K562 (cell line): ENCODE measurements around the gene NAGPA. TPM values are rescaled to one million over a fixed set of nuclear protein-coding genes. Genes with fewer than 3 reads are reported as not detected.
A peak's percentile ranks its signal among the peaks of the same experiment; 100 is the strongest.

Experiments used
- CTCFL ChIP-seq: IDR thresholded peaks from 2 replicates; pipeline ENCODE4 v1.6.1; 2011; ENCODE audit warnings: borderline replicate concordance, low read depth, mild to moderate bottlenecking, moderate library complexity, low read length; ENCODE audit not compliant: insufficient read depth, poor library complexity, severe bottlenecking
- CUX1 ChIP-seq: fragments of 200-800 bp; sonication (Bioruptor generic); IDR thresholded peaks from 2 replicates; pipeline ENCODE4 v1.6.1; 2016; ENCODE audit warnings: missing genetic modification characterization, missing compliant biosample characterization
- DIDO1 ChIP-seq: fragments of 450-650 bp; IDR thresholded peaks from 2 replicates; pipeline ENCODE4 v1.6.1; 2016; ENCODE audit warnings: low read depth, missing biosample characterization, missing genetic modification characterization
- ELF1 ChIP-seq: fragments of 200-800 bp; sonication (Bioruptor generic); IDR thresholded peaks from 2 replicates; pipeline ENCODE4 v1.6.1; 2016; ENCODE audit warnings: missing genetic modification characterization, missing compliant biosample characterization
- HOMEZ ChIP-seq: fragments of 250-450 bp; sonication (Bioruptor Pico); IDR thresholded peaks from 2 replicates; pipeline ENCODE4 v1.4.0; 2020; ENCODE audit warnings: mild to moderate bottlenecking, moderate library complexity
- KAT7 ChIP-seq: sonication (generic); formaldehyde crosslinking; IDR thresholded peaks from 2 replicates; pipeline ENCODE4 v1.8.0; 2022; ENCODE audit warnings: missing genetic modification reagents, mild to moderate bottlenecking, borderline replicate concordance
- L3MBTL2 ChIP-seq: fragments of 450-650 bp; IDR thresholded peaks from 2 replicates; pipeline ENCODE4 v1.6.1; 2016; ENCODE audit warnings: mild to moderate bottlenecking, moderate library complexity
- NFRKB ChIP-seq: fragments of 450-650 bp; IDR thresholded peaks from 2 replicates; pipeline ENCODE4 v1.6.1; 2016; ENCODE audit warnings: low read depth
- NONO ChIP-seq, 2 experiments: fragments of 200-400 bp in 1 of 2; fragments of 450-650 bp in 1 of 2; formaldehyde crosslinking in 1 of 2; IDR thresholded peaks; 2 replicates each; pipeline ENCODE4 v1.6.1; 2017; ENCODE audit warnings: low read depth in 2 of 2, mild to moderate bottlenecking in 2 of 2, moderate library complexity in 2 of 2, low read length in 1 of 2
- POLR2B ChIP-seq: fragments of 450-650 bp; IDR thresholded peaks from 2 replicates; pipeline ENCODE4 v1.6.1; 2018; ENCODE audit warnings: low read depth; ENCODE audit not compliant: partially characterized antibody
- POLR2G ChIP-seq: fragments of 200-400 bp; formaldehyde crosslinking; IDR thresholded peaks from 2 replicates; pipeline ENCODE4 v1.6.1; 2017; ENCODE audit warnings: low read depth, mild to moderate bottlenecking, antibody characterized with exemption, low read length, moderate library complexity
- RAD51 ChIP-seq: fragments of 450-650 bp; IDR thresholded peaks from 2 replicates; pipeline ENCODE4 v1.7.1; 2016; ENCODE audit warnings: low read depth, mild to moderate bottlenecking, borderline replicate concordance
- RCOR1 ChIP-seq, 2 experiments: IDR thresholded peaks; 2 replicates each; pipeline ENCODE4 v1.6.1; 2012; ENCODE audit warnings: low read depth in 2 of 2, low read length in 2 of 2, borderline replicate concordance in 1 of 2, improper control_type of control experiment in 1 of 2
- SAFB ChIP-seq: fragments of 200-400 bp; formaldehyde crosslinking; IDR thresholded peaks from 2 replicates; pipeline ENCODE4 v1.6.1; 2017; ENCODE audit warnings: low read depth, low read length, borderline replicate concordance
- SMAD3 ChIP-seq: fragments of 450-650 bp; formaldehyde crosslinking; conservative IDR thresholded peaks from 2 replicates; pipeline ENCODE4 v1.4.0; 2020; ENCODE audit warnings: mild to moderate bottlenecking
- TEAD1 ChIP-seq, 2 experiments: fragments of 450-650 bp in 1 of 2; sonication (generic) in 1 of 2; formaldehyde crosslinking; IDR thresholded peaks; 2 replicates each; pipeline versions ENCODE4 v1.4.0 to v1.8.0; 2020 to 2022; ENCODE audit warnings: mild to moderate bottlenecking in 2 of 2, missing genetic modification reagents in 1 of 2
- polyA plus RNA-seq, 8 experiments: library from polyadenylated mRNA; depleted of rRNA in 4 of 8; stranded (reverse) in 5 of 8; unstranded in 3 of 8; fragments of >200 nt; fragmentation: Nextera tagmentation in 2 of 8; fragmentation: Illumina TruSeq in 1 of 8; extraction: Ambion mirVana in 2 of 8; extraction: Trizol in 1 of 8; gene quantifications; 2 replicates each; pipeline versions ENCODE4 v1.2.1 to v1.2.3, GENCODE V29; 2011 to 2014; ENCODE audit warnings: inconsistent platforms in 1 of 8, missing spikeins in 1 of 8
- total RNA-seq, 7 experiments: library from RNA; depleted of rRNA in 6 of 7; stranded (reverse); fragments of >200 nt in 6 of 7; fragmentation: Illumina TruSeq in 2 of 7; extraction: Trizol in 2 of 7; gene quantifications; 2 replicates each; pipeline versions ENCODE4 v1.2.1 to v1.2.3, GENCODE V29; 2011 to 2021; ENCODE audit warnings: low replicate concordance in 1 of 7

The NAGPA gene
- total and polyA plus RNA-seq, 9 of the 15 experiments (the other 6 are each of a cell fraction or from before 2014, with no cell fraction given) = 0.15 to 12.7 (median 4.6) TPM

GRCh38 chr16:5033256-5034166 lies at the start of gene NAGPA (continued):
- peak; percentile 62 for TF ChIP-seq CTCFL
- TF ChIP-seq TEAD1 (CRISPR knock-in tag; IDR thresholded peaks at IDR 0.05) = peak in 1 of 2 experiments; percentile 58; a peak in 1 of 4 replicates
- TF ChIP-seq L3MBTL2 = peak; percentile 60; the same call in 1 of the 2 replicates
- no peak for TF ChIP-seq HOMEZ (CRISPR knock-in tag)
- 0 out of 2 replicates have a peak, but pooled peaks have one; percentile 47 for TF ChIP-seq SMAD3 (CRISPR knock-in tag)
- TF ChIP-seq DIDO1 (tag) = peak; percentile 95
- peak; percentile 56; the same call in 1 of the 2 replicates for TF ChIP-seq KAT7 (CRISPR knock-in tag)
- peak in 1 of 2 experiments; percentile 54; a peak in 1 of 4 replicates for TF ChIP-seq RCOR1 (IDR thresholded peaks at IDR 0.05; ENCODE audit: borderline replicate concordance in 1 of 2, low read depth in 2 of 2, low read length in 2 of 2)
- TF ChIP-seq POLR2B = no peak
- TF ChIP-seq NFRKB = peak; percentile 62
- peak; percentile 99 for TF ChIP-seq RAD51
- 0 out of 2 replicates have a peak, but pooled peaks have one; percentile 27 for TF ChIP-seq ELF1 (tag)
- TF ChIP-seq NONO (IDR thresholded peaks at IDR 0.05; ENCODE audit: low read depth in 2 of 2, low read length in 1 of 2) = peak in 1 of 2 experiments; percentile 23; a peak in 1 of 4 replicates
- TF ChIP-seq POLR2G = peak; percentile 80
- TF ChIP-seq SAFB = peak; percentile 94
- 0 out of 2 replicates have a peak, but pooled peaks have one; percentile 54 for TF ChIP-seq CUX1 (CRISPR knock-in tag)
